HL-60/S4 (cell line): ENCODE data around the gene LENG9.
"Not testable (repeated sequence)": the region's sequence is repeated elsewhere in the genome, so short reads cannot be mapped to it uniquely, and the experiment has no call there.

Source experiments
- in situ Hi-C: fragments of 300-500 bp; cut with MboI; formaldehyde crosslinking; loops from 2 replicates; pipeline ENCODE4 v1.14.3; 2022; ENCODE audit warnings: low sequenced_read_pairs

Gene LENG9

GRCh38 chr19:54463531-54464043 lies at the start of gene LENG9:
Gene LENG9, minus strand, starts transcription at chr19:54463778. Its CDS starts 252 bp downstream, at chr19:54463526.
- in situ Hi-C loops = no loop called here

DNA sequence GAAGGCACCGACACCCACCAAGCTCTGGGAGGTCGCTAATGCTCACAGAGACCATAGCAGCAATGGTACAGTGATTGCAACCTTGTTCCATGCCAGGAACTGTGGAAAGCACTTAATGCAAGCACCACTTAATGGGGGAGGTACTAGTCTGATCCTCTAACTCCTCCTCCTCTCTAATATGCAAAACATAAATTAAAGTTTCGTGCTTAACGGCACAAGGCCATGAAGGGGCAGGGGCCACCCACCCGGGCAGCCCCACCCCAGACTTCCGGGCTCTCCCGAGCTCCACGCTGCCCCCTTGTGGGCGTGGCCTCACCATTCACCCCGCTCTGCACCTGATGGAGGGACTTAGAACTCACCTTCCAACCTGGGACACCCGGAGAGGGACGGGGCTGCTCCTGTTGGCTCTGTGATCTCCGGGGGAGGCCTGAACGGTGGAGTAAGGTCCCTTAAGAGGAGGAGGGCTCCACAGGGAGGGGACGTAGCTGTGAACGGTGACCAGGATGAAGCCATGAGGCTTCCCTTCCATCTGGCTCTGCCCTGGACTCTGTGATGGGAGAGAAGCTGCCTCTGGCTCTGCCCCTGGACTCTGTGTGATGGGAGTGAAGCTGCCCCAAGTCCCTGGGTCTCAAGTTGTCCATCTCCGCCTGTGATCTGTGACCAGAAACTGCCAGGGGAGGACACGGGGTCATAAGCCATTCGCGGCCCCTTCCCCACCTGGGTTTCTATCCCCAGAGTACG lies 45.8 kb upstream of the LENG9 start:
- in situ Hi-C loops = not testable (repeated sequence)

- in situ Hi-C loops = not testable (repeated sequence)
Observed at GRCh38 chr19:54508487-54508886, 44.9 kb upstream of the LENG9 start.

DNA sequence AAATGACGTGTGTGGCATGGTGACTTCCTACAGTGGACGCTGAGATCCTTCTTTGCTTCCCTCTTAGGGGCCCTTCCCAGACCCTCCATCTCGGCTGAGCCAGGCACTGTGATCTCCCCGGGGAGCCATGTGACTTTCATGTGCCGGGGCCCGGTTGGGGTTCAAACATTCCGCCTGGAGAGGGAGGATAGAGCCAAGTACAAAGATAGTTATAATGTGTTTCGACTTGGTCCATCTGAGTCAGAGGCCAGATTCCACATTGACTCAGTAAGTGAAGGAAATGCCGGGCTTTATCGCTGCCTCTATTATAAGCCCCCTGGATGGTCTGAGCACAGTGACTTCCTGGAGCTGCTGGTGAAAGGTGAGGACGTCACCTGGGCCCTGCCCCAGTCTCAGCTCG lies 44.2 kb upstream of the LENG9 start:
- in situ Hi-C loops = no loop called here

GRCh38 chr19:54507038-54507717 lies 43.6 kb upstream of the LENG9 start:
- in situ Hi-C loops = not testable (repeated sequence)

- in situ Hi-C loops = no loop called here
Observed at GRCh38 chr19:54506079-54506478, 42.5 kb upstream of the LENG9 start.

DNA sequence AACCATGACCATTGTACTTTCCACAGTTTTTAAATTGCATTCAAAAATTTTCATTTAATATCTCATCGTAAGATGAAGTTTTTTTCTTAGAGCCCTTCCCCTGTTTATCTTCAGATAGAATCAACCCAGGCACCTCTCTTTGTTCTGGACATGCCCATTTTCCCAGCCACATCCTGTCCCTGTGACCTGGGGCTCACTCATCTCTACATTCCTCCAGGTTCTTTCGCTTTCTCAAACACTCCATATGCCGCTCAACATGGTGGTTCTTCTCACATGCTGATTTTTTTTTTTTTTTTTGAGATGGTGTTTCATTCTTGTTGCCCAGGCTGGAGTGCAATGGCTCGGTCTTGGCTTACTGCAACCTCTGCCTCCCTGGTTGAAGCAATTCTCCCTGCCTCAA lies 42.0 kb upstream of the LENG9 start:
- in situ Hi-C loops = not testable (repeated sequence)

DNA sequence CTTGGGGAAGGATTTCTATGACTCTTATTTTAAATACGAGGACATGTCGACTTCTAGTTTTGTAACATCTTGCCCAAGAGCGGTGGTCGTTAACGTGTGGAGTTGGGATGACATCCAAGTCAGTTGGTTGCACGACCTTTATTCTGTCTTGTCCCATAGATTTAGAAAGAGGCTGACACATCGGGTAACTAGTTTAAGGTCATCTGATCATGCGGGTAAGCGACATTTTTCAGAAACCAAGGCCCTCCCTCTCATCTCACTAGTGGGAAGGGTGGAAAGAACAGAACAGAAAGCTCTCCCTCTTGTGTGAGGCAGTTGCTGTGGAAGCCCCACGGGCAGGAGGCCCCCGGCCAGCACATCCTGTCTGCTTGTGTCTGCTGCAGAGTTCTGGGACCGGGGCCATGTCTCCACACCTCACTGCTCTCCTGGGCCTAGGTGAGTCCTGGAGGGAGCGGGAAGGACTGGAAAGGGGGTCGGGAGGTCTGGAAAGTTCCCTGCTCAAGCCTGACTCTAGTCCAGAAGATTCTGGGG lies 39.0 kb upstream of the LENG9 start, which contains the start of gene LAIR2:
Gene LAIR2 (plus strand): TSS at position 314 of the 531 bp plus-strand sequence. CDS start 88 bp downstream, at position 402.
- in situ Hi-C loops = no loop called here

GRCh38 chr19:54498451-54498772 lies 34.8 kb upstream of the LENG9 start:
- in situ Hi-C loops = loop anchor here (25.0 kb wide), 2 partner anchors 164 to 414 kb away; partner anchors contain the start of genes LILRB4 and NCR1

DNA sequence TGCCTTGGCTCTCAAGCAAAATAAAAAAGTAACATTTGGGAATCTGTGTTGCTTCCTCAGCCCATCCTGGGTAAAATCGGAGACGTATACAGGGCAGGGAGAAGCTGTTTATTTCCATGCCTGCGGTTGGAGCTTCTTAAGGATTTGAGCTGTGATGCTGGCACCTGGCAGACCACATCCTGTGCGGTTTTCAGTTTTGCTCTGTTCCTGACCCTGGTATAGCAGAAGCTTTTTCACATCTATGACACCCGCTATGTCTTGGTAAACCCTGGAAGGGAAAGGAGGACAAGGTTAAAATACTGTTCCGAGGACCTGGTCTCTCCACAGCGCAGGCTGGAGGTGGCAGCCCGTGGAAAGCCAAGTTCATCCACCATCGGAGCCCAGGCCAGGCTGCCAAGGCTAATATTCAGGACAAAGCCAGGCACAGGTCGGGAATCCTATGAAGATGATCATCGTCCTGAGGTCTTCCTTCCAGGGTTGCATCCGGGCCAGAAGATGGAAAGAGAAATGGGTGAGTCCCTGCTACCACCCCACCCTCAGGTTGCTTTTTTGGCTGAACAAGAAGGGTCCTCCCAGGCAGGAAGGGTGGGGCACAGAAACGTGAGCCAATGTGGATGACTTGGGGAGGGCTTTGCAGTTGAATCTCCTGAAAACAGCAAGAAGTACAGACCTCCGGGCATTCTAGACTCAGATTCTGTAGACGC lies 34.3 kb upstream of the LENG9 start:
- in situ Hi-C loops = loop anchor here (25.0 kb wide), 2 partner anchors 164 to 414 kb away; partner anchors contain the start of genes LILRB4 and NCR1

- in situ Hi-C loops = loop anchor here (25.0 kb wide), 2 partner anchors 167 to 417 kb away; partner anchors contain the start of genes LILRB4 and NCR1
Observed at GRCh38 chr19:54495284-54495683, 31.7 kb upstream of the LENG9 start.

DNA sequence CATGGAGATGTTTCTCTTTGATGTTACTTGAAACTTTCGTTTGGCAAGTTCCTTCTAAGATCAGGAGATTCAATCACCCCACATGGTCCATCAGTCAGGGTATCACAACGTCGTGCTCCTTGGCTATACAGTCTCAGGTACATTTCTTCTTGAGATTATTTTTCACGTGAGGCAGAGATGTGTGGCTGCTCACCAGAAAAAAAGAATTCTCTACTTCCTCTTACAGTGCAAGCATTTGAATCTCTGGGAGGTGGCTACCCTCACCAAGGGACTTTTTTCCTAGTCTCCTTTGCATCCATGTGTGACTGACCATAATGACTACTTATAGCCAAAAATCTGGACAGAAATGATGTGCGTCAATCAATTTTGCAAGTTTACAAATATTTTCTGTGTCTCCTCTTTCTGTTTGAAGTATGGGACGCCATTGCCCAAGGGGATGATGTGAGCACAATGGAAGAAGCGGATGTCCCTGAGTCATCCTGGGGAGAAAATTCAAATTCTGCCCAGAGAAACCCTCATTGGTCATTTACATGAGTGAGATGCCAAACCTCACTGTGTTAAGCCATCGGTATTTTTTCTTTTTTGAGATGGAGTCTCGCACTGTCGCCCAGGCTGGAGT lies 30.5 kb upstream of the LENG9 start:
- in situ Hi-C loops = loop anchor here (25.0 kb wide), 2 partner anchors 168 to 418 kb away; partner anchors contain the start of genes LILRB4 and NCR1

- in situ Hi-C loops = loop anchor here (25.0 kb wide), 2 partner anchors 169 to 419 kb away; partner anchors contain the start of genes LILRB4 and NCR1
Observed at GRCh38 chr19:54493056-54493455, 29.5 kb upstream of the LENG9 start.

GRCh38 chr19:54492568-54492967 lies 29.0 kb upstream of the LENG9 start:
- in situ Hi-C loops = loop anchor here (25.0 kb wide), 2 partner anchors 170 to 420 kb away; partner anchors contain the start of genes LILRB4 and NCR1

GRCh38 chr19:54489766-54490165 lies 26.2 kb upstream of the LENG9 start:
- in situ Hi-C loops = loop anchor here (25.0 kb wide), 2 partner anchors 173 to 423 kb away; partner anchors contain the start of genes LILRB4 and NCR1

DNA sequence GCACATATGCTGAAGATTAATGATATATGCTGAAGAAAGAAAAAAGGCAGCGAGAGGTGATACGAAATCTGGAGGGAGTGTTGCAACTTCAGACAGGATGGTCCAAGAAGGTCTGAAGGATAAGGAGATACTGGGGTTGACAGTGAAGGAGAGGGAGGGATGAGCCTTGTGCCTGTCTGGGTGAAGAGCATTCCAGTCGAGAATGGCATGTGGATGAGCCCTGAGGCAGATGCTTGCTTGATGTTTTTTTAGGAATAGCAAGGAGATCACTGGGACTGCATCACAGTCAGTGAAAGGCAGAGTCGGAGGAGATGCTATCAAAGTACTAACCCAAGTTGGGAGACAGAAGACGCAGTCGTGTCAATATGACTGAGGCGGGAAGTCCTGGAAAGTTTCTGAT lies 25.8 kb upstream of the LENG9 start:
- in situ Hi-C loops = loop anchor here (25.0 kb wide), 2 partner anchors 173 to 423 kb away; partner anchors contain the start of genes LILRB4 and NCR1

DNA sequence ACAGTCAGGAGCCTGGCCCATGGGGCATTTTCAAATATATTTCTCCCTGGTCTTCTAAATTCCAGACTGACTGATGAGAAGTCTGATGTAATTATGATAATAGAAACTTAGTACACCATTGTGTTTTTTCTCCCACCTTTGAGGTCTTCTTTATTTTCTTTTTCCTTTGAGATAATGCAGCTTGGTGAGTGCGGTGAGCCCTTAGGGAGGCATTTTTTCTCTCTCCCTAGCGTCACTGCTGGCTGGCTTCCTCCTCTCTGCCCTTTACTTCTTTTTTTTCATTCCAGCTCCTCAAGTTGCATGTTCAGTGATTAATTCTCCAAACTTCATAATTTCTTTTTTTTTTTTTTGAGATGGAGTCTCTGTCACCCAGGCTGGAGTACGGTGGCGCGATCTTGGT lies 22.3 kb upstream of the LENG9 start:
- in situ Hi-C loops = loop anchor here (25.0 kb wide), 2 partner anchors 176 to 426 kb away; partner anchors contain the start of genes LILRB4 and NCR1

GRCh38 chr19:54484451-54484850 lies 20.9 kb upstream of the LENG9 start:
- in situ Hi-C loops = loop anchor here (25.0 kb wide), 2 partner anchors 178 to 428 kb away; partner anchors contain the start of genes LILRB4 and NCR1

GRCh38 chr19:54482889-54483288 lies 19.3 kb upstream of the LENG9 start:
- in situ Hi-C loops = loop anchor here (25.0 kb wide), 2 partner anchors 179 to 429 kb away; partner anchors contain the start of genes LILRB4 and NCR1
